GM13976 (cell line): ENCODE results near the gene SAP30L.

Experiments
- DNase-seq: peaks from one replicate; pipeline ENCODE4 v3.0.0; 2012; ENCODE audit warnings: low spot score
- CTCF ChIP-seq: IDR thresholded peaks from 2 replicates; pipeline ENCODE4 v1.5.1; 2012; ENCODE audit warnings: borderline replicate concordance, mild to moderate bottlenecking; ENCODE audit not compliant: insufficient read depth; ENCODE audit errors: extremely low read depth, missing control alignments, control extremely low read depth
- in situ Hi-C: fragments of 300-500 bp; cut with MboI; formaldehyde crosslinking; loops from one replicate; pipeline ENCODE4 v1.12.0; 2022; ENCODE audit warnings: low sequenced_read_pairs, mixed read lengths, inconsistent platforms; ENCODE audit not compliant: unreplicated experiment

The SAP30L gene

DNA sequence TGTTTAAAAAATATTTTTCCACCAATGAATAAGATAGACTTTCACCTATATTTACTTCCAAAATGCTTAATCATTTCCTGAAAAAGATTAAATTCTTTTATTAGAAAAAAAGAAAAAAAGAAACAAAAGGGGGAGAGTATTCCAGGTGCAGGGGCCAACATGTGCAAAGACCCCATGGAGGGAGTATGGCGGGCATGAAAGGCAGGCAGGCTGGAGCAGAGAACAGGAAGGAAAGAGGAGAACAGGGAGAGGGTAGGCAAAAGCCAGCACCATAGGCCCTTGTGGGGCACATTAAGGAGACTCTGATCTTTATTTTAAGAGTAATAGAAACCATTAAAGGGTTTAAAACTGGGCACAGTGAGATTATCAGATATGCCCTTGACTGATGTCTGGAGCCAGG, 16.5 kb upstream of the SAP30L start:
- TF ChIP-seq CTCF: no peak
- in situ Hi-C loops: no loop called here
- no peak for DNase-seq

DNA sequence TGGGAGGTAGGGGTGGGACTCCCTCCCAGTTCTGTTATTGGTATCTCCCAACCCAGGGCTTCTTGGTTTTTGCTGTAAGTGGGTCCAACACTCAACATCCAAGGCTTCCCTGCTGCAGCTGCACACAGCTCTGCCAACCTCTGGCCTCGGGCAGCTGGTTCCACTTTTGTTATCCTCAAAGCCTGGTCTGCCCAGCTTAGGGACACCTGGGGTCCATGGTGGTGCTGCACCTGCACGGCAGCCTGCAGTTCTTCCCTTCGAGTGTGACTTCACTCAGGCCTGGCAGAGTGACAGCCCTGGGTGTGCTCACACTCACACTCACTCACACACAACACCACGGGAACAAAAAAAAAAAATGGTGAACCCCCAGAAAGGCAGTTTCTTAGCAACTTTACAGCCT, 15.3 kb upstream of the SAP30L start:
- no peak for TF ChIP-seq CTCF
- in situ Hi-C loops: no loop called here
- DNase-seq: no peak

DNA sequence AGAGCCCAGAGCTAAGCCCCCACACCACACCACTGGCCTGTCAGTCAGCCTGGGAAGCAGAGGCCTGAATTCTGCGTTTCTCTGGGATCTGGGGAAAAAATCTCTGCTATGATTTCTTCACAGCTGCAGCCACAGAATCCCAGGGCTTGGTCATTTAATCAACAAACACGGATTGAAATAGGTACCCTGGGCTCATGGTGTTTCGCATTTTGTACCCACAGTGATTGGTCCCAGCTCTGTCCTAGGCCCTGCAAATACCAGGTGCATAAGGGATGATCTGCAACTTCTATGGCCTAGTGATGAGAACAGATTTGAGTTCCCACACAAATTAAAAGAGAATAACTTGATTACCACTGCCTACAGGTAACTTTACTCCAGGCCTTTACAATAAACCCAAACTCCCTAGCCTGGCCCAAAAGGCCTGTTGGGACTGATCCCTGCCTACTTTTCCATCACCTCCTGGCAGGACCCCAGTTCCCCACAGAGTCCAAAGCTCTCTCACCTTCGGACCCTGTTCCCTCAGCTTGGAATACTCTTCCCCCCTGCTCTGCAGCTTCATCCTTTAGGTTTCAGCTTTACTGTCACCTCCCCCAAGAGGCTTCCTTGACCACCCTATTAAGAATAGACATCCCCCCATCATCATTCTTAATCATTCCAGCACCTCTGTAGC, 14.7 kb upstream of the SAP30L start:
- TF ChIP-seq CTCF: no peak
- no peak for DNase-seq
- in situ Hi-C loops: no loop called here

- DNase-seq: no peak
- TF ChIP-seq CTCF: no peak
- in situ Hi-C loops: no loop called here
These were observed 10.6 kb upstream of the SAP30L start for GRCh38 chr5:154435226-154435625.

DNA sequence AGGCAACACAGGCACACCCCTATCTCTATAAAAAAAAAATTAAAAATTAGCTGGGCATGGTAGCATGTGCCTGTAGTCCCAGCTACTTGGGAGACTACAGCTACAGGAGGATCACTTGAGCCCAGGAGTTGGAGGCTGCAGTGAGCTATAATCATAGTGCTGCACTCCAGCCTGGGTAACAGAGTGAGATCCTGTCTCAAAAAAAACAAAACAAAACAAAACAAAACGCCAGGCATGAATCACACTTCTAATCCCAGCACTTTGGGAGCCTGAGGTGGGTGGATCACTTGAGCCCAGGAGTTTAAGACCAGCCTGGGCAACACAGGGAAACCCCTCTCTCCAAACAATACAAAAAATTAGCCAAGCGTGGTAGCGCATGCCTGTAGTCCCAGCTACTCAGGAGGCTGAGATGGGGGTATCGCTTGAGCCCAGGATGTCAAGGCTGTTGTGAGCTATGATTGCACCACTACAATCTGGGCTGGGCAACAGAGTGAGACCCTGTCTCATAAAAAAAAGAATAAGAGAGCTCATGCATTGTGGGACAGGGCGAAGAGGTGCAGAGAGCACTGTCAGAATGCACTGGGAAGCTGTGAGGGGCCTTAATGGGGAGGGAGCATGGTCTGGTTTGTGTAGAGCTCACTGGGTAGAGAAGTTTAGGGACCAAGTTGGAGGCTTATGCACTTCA, 8.4 kb upstream of the SAP30L start:
- no peak for TF ChIP-seq CTCF
- in situ Hi-C loops: no loop called here
- no peak for DNase-seq

- in situ Hi-C loops: no loop called here
- DNase-seq: no peak
- no peak for TF ChIP-seq CTCF
These were observed 5.3 kb upstream of the SAP30L start for GRCh38 chr5:154440540-154440939.
